ENCODE results near the gene ZDHHC14.
"Not testable (repeated sequence)": the region's sequence is repeated elsewhere in the genome, so short reads cannot be mapped to it uniquely, and the experiment has no call there.

Gene ZDHHC14

DNA sequence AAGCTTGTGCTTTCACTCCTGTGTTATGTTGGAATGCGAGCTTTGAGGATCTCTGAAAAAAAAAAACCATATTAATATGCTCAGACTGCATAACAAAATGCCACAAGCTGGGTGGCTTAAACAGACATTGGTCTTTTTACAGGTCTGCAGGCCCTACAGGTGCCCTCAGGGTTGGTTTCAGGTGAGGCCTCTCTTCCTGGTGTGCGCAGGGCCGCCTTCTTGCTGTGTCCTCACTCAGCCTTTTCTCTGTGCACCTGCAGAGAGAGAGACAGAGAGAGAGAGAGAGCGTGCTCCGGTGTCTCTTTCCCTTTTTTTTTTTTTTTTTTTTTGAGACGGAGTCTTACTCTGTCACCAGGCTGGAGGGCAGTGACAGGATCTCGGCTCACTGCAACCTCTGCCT, 327.9 kb downstream of the ZDHHC14 start:
- no peak for DNase-seq

DNA sequence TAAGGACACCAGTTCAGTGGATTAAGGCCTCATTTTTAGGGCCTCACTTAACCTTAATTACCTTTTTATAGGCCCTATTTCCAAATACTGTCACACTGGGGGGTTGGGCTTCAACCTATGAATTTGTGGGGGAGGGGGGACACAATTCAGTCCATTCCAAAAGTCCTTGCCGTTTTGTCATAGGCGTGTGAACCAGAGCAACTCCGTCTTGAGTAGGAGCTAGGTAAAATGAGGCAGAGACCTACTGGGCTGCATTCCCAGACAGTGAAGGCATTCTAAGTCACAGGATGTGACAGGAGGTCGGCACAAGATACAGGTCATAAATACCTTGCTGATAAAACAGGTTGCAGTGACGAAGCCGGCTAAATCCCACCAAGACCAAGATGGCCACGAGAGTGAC, 328.6 kb downstream of the ZDHHC14 start:
- no peak for DNase-seq

DNA sequence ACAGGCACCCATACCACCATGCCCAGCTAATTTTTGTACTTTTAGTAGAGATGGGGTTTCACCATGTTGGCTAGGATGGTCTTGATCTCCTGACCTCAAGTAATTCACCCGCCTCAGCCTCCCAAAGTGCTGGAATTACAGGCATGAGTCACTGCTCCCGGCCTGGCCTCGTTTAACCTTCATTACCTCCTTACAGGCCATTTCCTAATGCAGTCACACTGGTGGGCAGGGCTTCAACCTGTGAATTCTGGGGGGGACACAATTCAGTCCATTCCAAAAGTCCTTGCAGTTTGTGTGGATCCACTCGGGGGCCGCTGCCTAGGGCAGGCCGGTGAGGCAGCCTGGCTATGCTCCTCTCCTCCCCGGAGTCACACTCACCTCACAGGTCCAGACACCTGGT, 329.6 kb downstream of the ZDHHC14 start:
- no peak for DNase-seq

GRCh38 chr6:157711060-157711459, 330.1 kb downstream of the ZDHHC14 start:
- no peak for DNase-seq

DNA sequence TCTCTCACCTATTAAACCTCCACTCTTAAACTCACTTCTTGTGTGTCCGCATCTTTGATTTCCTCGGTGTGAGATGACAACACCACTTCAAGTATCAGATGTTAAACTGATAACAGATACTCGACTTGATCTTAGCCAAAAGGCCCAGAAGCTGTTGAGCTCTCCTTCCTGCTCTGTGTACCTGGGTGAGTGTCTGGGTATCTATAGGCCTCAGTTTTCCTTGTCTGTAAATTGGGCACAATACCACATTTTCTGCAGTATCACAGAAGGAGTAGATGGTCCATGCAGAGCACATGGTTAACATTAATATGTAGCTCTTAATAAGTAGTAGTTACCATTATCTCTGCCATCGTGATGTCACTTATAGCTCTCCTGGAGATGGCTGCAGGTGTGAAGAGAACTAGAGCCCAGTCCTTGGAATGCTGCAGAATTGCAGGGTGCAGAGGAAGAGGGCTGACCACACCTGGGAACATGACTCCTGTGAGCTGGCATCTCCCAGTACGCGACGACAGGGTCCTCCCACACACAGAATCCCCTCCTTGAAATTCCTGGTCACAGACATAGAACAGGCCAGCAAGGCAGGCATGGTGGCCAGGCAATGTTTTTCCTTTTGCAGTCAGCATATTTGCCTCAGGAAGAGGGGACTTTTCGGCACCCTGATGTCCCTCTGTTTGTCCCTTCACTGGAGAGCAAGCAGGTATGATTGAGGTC, 331.8 kb downstream of the ZDHHC14 start:
- no peak for DNase-seq

- no peak for DNase-seq
Observed at GRCh38 chr6:157713451-157714152, 332.6 kb downstream of the ZDHHC14 start.

DNA sequence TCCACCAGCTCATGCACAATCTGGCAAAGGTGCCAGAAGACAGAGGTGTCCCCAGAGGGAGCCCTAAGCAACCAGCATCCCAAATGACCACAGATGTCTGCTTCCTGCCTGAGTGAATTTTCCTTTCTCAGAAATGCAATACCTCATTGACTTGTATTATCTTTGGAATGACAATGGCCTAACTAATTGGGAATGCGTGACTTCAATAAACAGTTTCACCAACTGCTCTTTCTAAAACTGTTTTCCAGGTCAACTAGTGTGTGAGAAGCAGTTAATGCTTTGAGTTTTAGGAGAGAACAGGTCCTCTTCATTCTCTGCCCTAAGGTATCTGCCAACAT, 333.1 kb downstream of the ZDHHC14 start:
- DNase-seq = no peak

DNA sequence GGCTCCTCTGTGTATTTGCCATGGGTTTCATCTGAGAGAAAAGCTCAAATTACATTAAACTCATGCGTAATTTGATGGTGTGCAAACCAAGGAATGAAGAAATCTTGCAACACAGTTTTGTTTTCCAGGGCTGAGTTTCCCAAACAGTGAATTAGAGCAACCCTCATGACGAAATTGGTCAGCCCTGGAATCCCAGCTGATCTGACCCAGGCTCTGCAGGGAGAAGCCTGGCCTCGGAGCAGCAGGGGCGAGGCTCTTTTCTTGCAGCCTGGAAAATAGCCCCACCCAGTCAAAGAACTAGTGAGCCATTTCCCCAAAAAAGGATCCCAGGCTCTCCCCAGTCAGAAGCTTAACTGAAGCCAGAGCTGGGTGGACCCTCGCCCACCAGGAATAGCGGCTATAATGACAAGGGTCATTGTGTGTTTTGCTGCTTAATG, 334.8 kb downstream of the ZDHHC14 start:
- DNase-seq = no peak

- DNase-seq = no peak
Observed at GRCh38 chr6:157716251-157716995, 335.4 kb downstream of the ZDHHC14 start.

DNA sequence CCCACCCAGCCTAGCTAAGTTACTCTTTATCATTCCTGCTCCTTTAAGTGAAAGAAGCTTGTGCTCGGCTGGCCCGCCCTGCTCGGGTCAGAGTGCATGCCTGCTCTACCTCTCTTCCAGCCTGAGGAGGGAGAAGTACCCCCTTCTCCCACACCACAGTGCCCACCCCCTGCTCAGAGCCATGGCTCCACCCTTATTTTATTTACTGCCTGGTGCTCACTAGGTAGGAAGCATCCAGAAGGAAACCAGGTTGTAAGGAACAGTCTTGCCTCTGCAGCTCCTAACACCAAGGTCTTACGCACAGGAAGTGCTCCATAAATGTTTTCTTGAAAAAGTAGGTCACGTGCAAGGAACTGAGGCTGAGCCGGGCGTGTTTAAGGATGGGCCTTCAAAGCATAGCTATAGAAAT, 336.4 kb downstream of the ZDHHC14 start:
- DNase-seq = no peak

- DNase-seq = no peak
Observed at GRCh38 chr6:157718503-157719187, 337.7 kb downstream of the ZDHHC14 start.

- not testable (repeated sequence) for DNase-seq
Observed at GRCh38 chr6:157720964-157721363, 340.0 kb downstream of the ZDHHC14 start.

DNA sequence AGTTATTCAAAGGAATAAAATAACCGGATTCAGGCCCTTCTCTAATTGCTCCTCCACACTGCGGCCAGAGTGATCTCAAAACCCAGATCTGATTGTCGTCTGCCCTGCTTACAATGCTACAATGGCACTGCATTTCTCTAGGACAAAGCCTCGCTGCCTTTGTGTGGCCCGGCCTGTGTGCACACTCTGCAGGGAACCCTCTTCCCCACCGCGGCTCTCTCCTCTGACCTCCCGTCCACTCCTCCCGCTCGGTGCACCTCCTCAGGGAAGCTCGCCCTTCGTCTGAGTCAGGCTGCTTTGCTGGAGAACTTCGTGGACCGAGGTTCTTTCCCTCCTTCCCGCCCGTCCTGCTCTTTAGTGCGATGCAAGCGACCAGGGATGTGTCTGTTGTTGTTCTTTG, 340.4 kb downstream of the ZDHHC14 start:
- no peak for DNase-seq

DNA sequence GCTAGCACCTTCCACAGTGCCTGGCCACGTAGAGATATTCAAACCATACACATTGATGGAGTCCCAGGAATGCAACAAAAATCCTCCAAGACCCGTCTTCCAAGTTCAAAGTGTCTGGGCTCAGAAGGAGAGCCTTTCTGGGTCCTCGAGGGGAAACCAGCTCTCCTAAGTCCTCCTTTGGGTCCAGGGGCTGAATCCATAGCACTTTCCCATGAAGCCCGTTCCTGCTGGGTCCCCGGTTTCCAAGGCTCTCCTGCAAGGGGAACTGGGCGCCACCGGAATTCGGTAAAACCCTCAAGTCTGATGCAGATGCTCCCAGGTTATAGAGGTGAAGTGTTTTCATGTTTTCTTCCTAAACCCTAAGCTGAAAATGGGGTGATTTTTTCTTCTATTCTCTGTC, 340.8 kb downstream of the ZDHHC14 start:
- no peak for DNase-seq

GRCh38 chr6:157723376-157723775, 342.4 kb downstream of the ZDHHC14 start:
- DNase-seq = no peak

- DNase-seq = no peak
Observed at GRCh38 chr6:157724138-157724820, 343.3 kb downstream of the ZDHHC14 start.

GRCh38 chr6:157724960-157725741, 344.2 kb downstream of the ZDHHC14 start:
- no peak for DNase-seq

- DNase-seq = no peak
Observed at GRCh38 chr6:157725836-157726235, 344.8 kb downstream of the ZDHHC14 start.

- DNase-seq = no peak
Observed at GRCh38 chr6:157726892-157727628, 346.1 kb downstream of the ZDHHC14 start.
